Measurements from ENCODE around the gene TP53INP2.

DNA sequence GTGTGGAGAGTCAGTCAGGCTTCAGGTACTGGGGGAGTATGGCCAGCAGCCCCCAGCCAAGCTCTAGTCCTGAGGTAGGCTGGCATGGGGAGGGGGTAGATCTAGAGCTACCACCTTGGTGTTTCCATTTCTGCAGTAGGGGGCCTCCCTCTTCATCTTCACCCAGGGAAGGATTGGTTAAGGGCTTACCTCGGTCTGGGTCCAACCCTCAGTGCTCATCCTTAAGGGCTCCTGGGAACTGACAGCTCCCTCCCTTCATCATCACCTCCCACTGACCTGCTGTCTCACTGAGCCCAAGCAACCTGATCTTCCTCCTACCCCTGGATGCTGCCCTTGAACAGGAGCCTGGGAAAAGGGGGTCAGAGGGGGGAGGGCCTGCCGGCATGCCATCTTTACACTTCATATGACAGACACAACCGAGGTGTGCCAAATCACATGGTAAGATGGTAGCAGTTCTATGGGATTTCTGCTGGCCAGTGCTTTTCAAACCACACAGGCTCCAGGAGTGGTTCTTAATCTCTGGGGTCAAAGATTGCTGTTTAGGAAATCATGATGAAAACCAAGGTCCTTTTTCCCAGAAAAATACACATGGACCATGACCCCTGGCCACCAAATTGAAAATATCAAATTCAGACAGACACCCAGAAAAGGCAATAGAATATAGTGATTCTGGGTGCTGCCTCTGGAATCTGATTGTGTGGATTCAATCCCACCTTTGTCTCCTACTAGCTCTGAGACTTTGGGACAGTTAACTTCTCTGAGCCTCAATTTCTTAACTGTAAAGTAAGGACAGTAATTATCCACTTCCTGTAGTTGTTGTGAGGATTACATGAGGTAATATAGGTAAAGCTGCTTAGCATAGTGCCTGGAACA is 3.0 kb downstream of the TP53INP2 start:
- TF ChIP-seq, protein P1, sequence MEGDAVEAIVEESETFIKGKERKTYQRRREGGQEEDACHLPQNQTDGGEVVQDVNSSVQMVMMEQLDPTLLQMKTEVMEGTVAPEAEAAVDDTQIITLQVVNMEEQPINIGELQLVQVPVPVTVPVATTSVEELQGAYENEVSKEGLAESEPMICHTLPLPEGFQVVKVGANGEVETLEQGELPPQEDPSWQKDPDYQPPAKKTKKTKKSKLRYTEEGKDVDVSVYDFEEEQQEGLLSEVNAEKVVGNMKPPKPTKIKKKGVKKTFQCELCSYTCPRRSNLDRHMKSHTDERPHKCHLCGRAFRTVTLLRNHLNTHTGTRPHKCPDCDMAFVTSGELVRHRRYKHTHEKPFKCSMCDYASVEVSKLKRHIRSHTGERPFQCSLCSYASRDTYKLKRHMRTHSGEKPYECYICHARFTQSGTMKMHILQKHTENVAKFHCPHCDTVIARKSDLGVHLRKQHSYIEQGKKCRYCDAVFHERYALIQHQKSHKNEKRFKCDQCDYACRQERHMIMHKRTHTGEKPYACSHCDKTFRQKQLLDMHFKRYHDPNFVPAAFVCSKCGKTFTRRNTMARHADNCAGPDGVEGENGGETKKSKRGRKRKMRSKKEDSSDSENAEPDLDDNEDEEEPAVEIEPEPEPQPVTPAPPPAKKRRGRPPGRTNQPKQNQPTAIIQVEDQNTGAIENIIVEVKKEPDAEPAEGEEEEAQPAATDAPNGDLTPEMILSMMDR (conservative IDR thresholded peaks at IDR 0.05; ENCODE audit: low read depth in 2 of 2): no peak
- TF ChIP-seq EZH2 (IDR thresholded peaks at IDR 0.05; ENCODE audit: low read depth, unreplicated experiment): no peak
- no peak for TF ChIP-seq POLR2AphosphoS5 (IDR thresholded peaks at IDR 0.05; ENCODE audit: low read depth)
